Small intestine (tissue), 7 donors: Measurements from ENCODE around the gene TTC33. TPM values are rescaled to one million over a fixed set of nuclear protein-coding genes. Genes with fewer than 3 reads are reported as not detected.
A peak's percentile ranks its signal among the peaks of the same experiment; 100 is the strongest.

ENCODE experiments used
- DNase-seq, 2 donors: peaks; one replicate each; pipeline versions ENCODE4 v3.0.0 to v3.0.0-alpha.2; 2013
- FAIRE-seq: peaks from 2 replicates; lab custom pipeline; 2012; peaks lifted over from hg19 to GRCh38; lab: Jason Lieb, UNC
- H3K27ac ChIP-seq, 3 donors: one replicate each; pipeline ENCODE4 v1.5.1; 2013; ENCODE audit warnings: low read length in 2 of 3, mild to moderate bottlenecking in 2 of 3, control low read depth in 1 of 3, inconsistent platforms in 1 of 3, low read depth in 1 of 3, moderate library complexity in 1 of 3
- H3K27me3 ChIP-seq, 3 donors: one replicate each; pipeline ENCODE4 v1.6.1; 2013; ENCODE audit warnings: low read length in 3 of 3, inconsistent platforms in 1 of 3; ENCODE audit not compliant: control insufficient read depth in 3 of 3, insufficient read depth in 3 of 3
- H3K36me3 ChIP-seq, 3 donors: one replicate each; pipeline ENCODE4 v1.6.1; 2013; ENCODE audit warnings: low read length in 3 of 3, inconsistent platforms in 1 of 3, low read depth in 1 of 3, mild to moderate bottlenecking in 1 of 3, moderate library complexity in 1 of 3; ENCODE audit not compliant: control insufficient read depth in 3 of 3, insufficient read depth in 2 of 3
- H3K4me1 ChIP-seq, 3 donors: one replicate each; pipeline ENCODE4 v1.6.1; 2013; ENCODE audit warnings: low read length in 2 of 3, inconsistent platforms in 1 of 3, low read depth in 1 of 3, mild to moderate bottlenecking in 1 of 3, moderate library complexity in 1 of 3; ENCODE audit not compliant: control insufficient read depth in 3 of 3, insufficient read depth in 2 of 3
- H3K4me3 ChIP-seq, 3 donors: one replicate each; pipeline ENCODE4 v1.5.1; 2013; ENCODE audit warnings: low read length in 3 of 3, control low read depth in 1 of 3, inconsistent platforms in 1 of 3, low read depth in 1 of 3, mild to moderate bottlenecking in 1 of 3, moderate library complexity in 1 of 3
- H3K9me3 ChIP-seq, 2 donors: one replicate each; pipeline ENCODE4 v1.6.1; 2013; ENCODE audit warnings: low read depth in 1 of 2, low read length in 1 of 2; ENCODE audit not compliant: control insufficient read depth in 2 of 2, insufficient read depth in 1 of 2
- WGBS, 3 donors: extraction: QIAGEN DNeasy Blood & Tissue Kit; methylation state at CpG; one replicate each; pipeline ENCODE4 v1.1.7; 2013; 5-methylcytosine and 5-hydroxymethylcytosine counted together
- polyA plus RNA-seq, 4 donors: library from polyadenylated mRNA; stranded (reverse) in 3 of 4; unstranded in 1 of 4; fragments of 200-250 nt in 3 of 4; fragments of 120-200 nt in 1 of 4; gene quantifications; one replicate each; pipeline versions ENCODE4 v1.2.1 to v1.2.3, GENCODE V29; 2013
- donor health status: healthy with polysubstance abuse.
- donor health status: control.
- donor health status: control.
- donor health status: Bipolar disorder and iron deficiency.
- donor health status: healthy.

Gene TTC33
- polyA plus RNA-seq, 4 donors = 8.0 to 18.1 (median 8.9) TPM

GRCh38 chr5:40687321-40687720 lies 68.4 kb downstream of the TTC33 start:
- DNase-seq = no peak
- Histone ChIP-seq H3K36me3 (peaks cover 8 to 19% (median 17%) of the 10 kb centered on the region in 3 donors), H3K27me3 (no peaks in the 10 kb centered on the region), H3K27ac (peak overlapping the region in 2 of 3 donors; percentile 11 to 27), H3K9me3 (no peaks in the 10 kb centered on the region), H3K4me1 (peaks cover 0 to 4% (median 0%) of the 10 kb centered on the region in 3 donors), H3K4me3 (peak overlapping the region in 1 of 3 donors; percentile 60)
- no peak for FAIRE-seq
- WGBS, 3 donors = 67 to 74% (median 68%) methylated on average over 7 of the region's 7 CpGs

- Histone ChIP-seq H3K36me3 (peaks cover 0 to 17% (median 8%) of the 10 kb centered on the region in 3 donors), H3K4me3 (peak overlapping the region in 2 of 3 donors; percentile 5 to 60), H3K27me3 (peaks cover 0 to under 1% (median 0%) of the 10 kb centered on the region in 3 donors), H3K9me3 (no peaks in the 10 kb centered on the region), H3K27ac (no peak overlapping the region), H3K4me1 (peaks cover 0 to 4% (median 0%) of the 10 kb centered on the region in 3 donors)
- FAIRE-seq = no peak
- 5 to 51% (median 29%) methylated on average over 1 of the region's 1 CpG for WGBS, 3 donors
- no peak for DNase-seq
Observed at GRCh38 chr5:40685976-40686486, 69.7 kb downstream of the TTC33 start.

- H3K9me3 ChIP-seq = no peaks in the 10 kb centered on the region
- H3K27ac ChIP-seq = no peak overlapping the region
- peak overlapping the region in 1 of 3 donors; percentile 60 for H3K4me3 ChIP-seq
- H3K27me3 ChIP-seq = peaks cover 0 to 4% (median 0%) of the 10 kb centered on the region in 3 donors
- peaks cover 0 to 4% (median 0%) of the 10 kb centered on the region in 3 donors for H3K4me1 ChIP-seq
- DNase-seq (no peak), FAIRE-seq (no peak)
- peaks cover 0 to 17% (median 7%) of the 10 kb centered on the region in 3 donors for H3K36me3 ChIP-seq
Observed at GRCh38 chr5:40685193-40685592, 70.6 kb downstream of the TTC33 start.

GRCh38 chr5:40683305-40683704 lies 72.5 kb downstream of the TTC33 start:
- Histone ChIP-seq H3K27ac (peak overlapping the region in 1 of 3 donors; percentile 8), H3K36me3 (peaks cover 0 to 14% (median 5%) of the 10 kb centered on the region in 3 donors), H3K4me3 (peak overlapping the region; percentile 19 to 89 (median 85)), H3K9me3 (no peaks in the 10 kb centered on the region), H3K4me1 (peaks cover 0 to 4% (median 0%) of the 10 kb centered on the region in 3 donors), H3K27me3 (peaks cover 0 to 4% (median 0%) of the 10 kb centered on the region in 3 donors)
- 3 to 32% (median 4%) methylated on average over 1 of the region's 1 CpG for WGBS, 3 donors
- no peak for FAIRE-seq
- DNase-seq = no peak

- H3K36me3 ChIP-seq = peaks cover 0 to 13% (median 5%) of the 10 kb centered on the region in 3 donors
- H3K4me3 ChIP-seq = peak overlapping the region; percentile 78 to 89 (median 85)
- H3K27me3 ChIP-seq = peaks cover 0 to 4% (median 0%) of the 10 kb centered on the region in 3 donors
- FAIRE-seq = no peak
- H3K27ac ChIP-seq = peak overlapping the region in 2 of 3 donors; percentile 36 to 94
- DNase-seq = peak; percentile 19 to 52
- peaks cover 0 to 4% (median 0%) of the 10 kb centered on the region in 3 donors for H3K4me1 ChIP-seq
- 4 to 30% (median 8%) methylated on average over 16 of the region's 16 CpGs for WGBS, 3 donors
- H3K9me3 ChIP-seq = no peaks in the 10 kb centered on the region
Observed at GRCh38 chr5:40682154-40683017, 73.4 kb downstream of the TTC33 start.

- peak overlapping the region in 2 of 3 donors; percentile 36 to 94 for H3K27ac ChIP-seq
- peaks cover 0 to 12% (median 2%) of the 10 kb centered on the region in 3 donors for H3K4me1 ChIP-seq
- H3K9me3 ChIP-seq = no peaks in the 10 kb centered on the region
- H3K27me3 ChIP-seq = peaks cover 0 to 4% (median 0%) of the 10 kb centered on the region in 3 donors
- WGBS, 3 donors = 1 to 4% (median 3%) methylated on average over 66 to 67 of the region's 67 CpGs
- peaks cover 0 to 8% (median 3%) of the 10 kb centered on the region in 3 donors for H3K36me3 ChIP-seq
- FAIRE-seq (no peak), DNase-seq (peak; percentile 65 to 67)
- H3K4me3 ChIP-seq = peak overlapping the region; percentile 78 to 89 (median 85)
Observed at GRCh38 chr5:40681363-40682153, 74.2 kb downstream of the TTC33 start.

- H3K27me3 ChIP-seq = peaks cover 0 to 4% (median 0%) of the 10 kb centered on the region in 3 donors
- no peaks in the 10 kb centered on the region for H3K9me3 ChIP-seq
- peaks cover 0 to 14% (median 2%) of the 10 kb centered on the region in 3 donors for H3K4me1 ChIP-seq
- FAIRE-seq (no peak), DNase-seq (peak; percentile 52 to 58)
- H3K36me3 ChIP-seq = peaks cover 0 to 8% (median 3%) of the 10 kb centered on the region in 3 donors
- peak overlapping the region; percentile 78 to 89 (median 85) for H3K4me3 ChIP-seq
- 0 to 2% (median 1%) methylated on average over 35 to 37 of the region's 37 CpGs for WGBS, 3 donors
- peak overlapping the region in 2 of 3 donors; percentile 88 to 94 for H3K27ac ChIP-seq
Observed at GRCh38 chr5:40680741-40681362, 74.9 kb downstream of the TTC33 start.
